Measurements from ENCODE around the gene SPAG7.
A peak's percentile ranks its signal among the peaks of the same experiment; 100 is the strongest.

SPAG7 gene

DNA sequence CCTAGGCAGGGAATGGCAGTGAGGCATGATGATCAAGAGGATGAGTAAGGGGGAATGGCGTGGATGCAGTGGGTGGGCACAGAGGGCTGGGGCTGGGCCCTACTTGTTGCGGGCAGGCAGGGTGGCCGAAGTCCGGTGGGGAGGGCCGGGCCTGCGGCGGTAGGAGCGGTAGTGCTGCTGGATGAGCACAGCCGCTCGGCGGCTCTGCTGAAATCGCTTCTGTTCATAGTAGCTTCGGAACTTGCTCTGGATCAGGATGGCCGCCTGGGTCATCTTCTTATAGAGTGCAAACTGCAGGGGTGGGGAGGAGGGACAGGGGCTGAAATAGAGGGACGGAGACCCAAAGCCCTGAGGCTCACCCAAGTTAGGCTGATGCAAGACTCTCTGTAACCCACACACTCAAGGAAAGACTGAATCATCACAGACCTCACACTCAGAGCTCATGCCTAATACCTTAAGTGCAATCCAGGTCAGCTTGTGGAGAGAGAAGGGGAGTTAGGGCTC, 1.5 kb upstream of the SPAG7 start:
- Mint-ChIP-seq H3K27ac (no peak overlapping the region), H3K9me3 (no peaks in the 10 kb centered on the region), H3K36me3 (ENCODE audit: low read depth) (peaks cover 38% of the 10 kb centered on the region), H3K4me1 (ENCODE audit: low read depth) (peaks cover 6% of the 10 kb centered on the region), H3K4me3 (no peak overlapping the region), H3K27me3 (ENCODE audit: low read depth) (no peaks in the 10 kb centered on the region)
- peak; percentile 72 for DNase-seq (ENCODE audit: low spot score)

DNA sequence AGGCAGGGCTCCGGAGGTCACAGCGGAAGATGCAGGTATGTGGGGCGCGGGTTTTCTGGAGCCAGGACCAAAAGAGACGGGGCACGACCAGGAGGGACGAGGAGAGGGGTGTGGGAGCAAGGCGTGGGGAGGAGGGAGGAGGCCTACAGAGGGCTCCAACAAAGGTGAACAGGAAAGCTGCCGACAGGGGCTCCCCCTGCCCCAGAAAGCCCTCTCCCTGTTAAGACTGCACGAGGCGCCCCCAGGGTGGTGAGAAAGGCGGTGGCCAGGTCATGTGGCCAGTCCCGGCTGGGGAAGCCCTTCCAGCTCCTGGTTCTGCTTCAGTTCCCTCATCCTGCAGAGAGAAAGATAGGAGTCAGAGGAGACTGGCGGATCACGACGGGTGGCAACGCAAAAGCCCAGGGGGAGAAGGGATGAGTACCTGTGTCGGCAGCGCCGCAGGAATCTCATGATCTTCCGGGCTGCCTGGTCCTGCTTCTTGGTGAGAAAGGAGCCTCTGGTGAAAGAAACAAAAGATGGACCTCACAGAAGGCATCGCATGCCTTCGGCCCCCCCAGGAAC, 949 bp upstream of the SPAG7 start:
- Mint-ChIP-seq H3K4me1 (ENCODE audit: low read depth) (peaks cover 6% of the 10 kb centered on the region), H3K27ac (no peak overlapping the region), H3K9me3 (no peaks in the 10 kb centered on the region), H3K36me3 (ENCODE audit: low read depth) (peaks cover 34% of the 10 kb centered on the region), H3K4me3 (no peak overlapping the region), H3K27me3 (ENCODE audit: low read depth) (no peaks in the 10 kb centered on the region)
- no peak for DNase-seq (ENCODE audit: low spot score)

DNA sequence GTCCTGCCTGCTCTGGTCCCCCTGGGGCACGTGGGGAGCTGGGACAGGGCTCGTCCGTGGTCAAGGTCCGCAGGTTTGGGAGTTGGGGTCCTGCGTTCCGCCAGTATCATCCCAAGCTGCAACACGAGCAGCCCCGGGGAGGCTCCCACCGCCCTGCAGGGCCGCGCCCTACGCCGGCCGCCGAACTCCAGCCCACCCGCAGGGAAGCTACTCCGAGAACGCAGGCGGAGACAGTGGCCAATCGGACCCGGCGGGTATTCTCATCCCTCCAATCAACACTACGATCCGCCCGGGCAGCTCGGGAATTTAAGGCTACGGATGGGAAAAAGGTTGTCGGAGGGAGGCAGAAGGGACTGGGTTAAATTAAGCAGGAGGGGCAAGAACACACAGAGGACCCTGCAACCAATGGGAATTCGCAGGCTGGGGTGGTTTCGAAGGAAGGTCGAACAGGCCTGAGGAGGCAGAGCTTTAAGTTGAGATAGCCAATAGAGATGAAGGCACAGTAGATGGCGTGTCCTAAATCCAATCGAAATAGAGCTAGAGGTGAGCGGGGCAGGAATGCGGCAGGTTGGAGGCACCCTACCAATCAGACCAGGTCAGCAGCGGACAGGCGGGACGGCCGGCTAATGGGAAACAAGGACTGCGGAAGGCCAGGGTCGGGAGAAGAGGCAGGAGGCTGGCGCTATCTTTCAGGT, 626 bp downstream of the SPAG7 start:
- Mint-ChIP-seq H3K9me3 (no peaks in the 10 kb centered on the region), H3K4me1 (ENCODE audit: low read depth) (peaks cover 6% of the 10 kb centered on the region), H3K27ac (no peak overlapping the region), H3K36me3 (ENCODE audit: low read depth) (peaks cover 22% of the 10 kb centered on the region), H3K4me3 (no peak overlapping the region), H3K27me3 (ENCODE audit: low read depth) (no peaks in the 10 kb centered on the region)
- peak; percentile 95 for DNase-seq (ENCODE audit: low spot score)

DNA sequence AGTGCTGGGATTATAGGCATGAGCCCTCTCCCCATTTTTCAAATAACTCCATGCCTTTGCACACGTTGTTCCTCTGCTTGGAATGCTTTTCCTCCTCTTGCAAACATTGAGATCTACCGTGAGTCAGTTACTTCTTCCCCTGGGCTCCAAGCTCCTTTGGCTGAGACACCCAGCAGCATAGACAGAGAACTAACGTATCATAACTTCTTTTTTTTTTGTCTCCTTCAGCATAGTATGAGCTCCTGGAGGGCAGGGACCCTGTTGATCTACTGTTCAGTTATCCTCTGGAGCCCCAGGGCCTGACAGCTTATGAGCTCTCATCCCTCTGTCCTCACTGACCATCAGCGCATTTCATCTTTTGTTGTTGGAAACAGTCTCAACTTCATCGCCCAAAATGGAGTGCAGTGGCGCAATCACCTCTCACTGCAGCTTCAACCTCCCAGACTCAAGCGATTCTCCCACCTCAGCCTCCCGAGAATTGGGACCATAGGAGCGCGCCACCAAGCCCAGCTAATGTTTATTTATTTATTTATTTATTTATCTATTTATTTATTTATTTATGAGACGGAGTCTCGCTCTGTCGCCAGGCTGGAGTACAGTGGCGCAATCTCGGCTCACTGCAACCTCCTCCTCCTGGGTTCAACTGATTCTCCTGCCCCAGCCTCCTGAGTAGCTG, 2.2 kb downstream of the SPAG7 start:
- H3K4me1 Mint-ChIP-seq (ENCODE audit: low read depth) = peaks cover 5% of the 10 kb centered on the region
- H3K9me3 Mint-ChIP-seq = no peaks in the 10 kb centered on the region
- H3K4me3 Mint-ChIP-seq = peak overlapping the region; percentile 35
- H3K27me3 Mint-ChIP-seq (ENCODE audit: low read depth) = no peaks in the 10 kb centered on the region
- DNase-seq (ENCODE audit: low spot score) = no peak
- H3K36me3 Mint-ChIP-seq (ENCODE audit: low read depth) = peaks cover 17% of the 10 kb centered on the region
- no peak overlapping the region for H3K27ac Mint-ChIP-seq

DNA sequence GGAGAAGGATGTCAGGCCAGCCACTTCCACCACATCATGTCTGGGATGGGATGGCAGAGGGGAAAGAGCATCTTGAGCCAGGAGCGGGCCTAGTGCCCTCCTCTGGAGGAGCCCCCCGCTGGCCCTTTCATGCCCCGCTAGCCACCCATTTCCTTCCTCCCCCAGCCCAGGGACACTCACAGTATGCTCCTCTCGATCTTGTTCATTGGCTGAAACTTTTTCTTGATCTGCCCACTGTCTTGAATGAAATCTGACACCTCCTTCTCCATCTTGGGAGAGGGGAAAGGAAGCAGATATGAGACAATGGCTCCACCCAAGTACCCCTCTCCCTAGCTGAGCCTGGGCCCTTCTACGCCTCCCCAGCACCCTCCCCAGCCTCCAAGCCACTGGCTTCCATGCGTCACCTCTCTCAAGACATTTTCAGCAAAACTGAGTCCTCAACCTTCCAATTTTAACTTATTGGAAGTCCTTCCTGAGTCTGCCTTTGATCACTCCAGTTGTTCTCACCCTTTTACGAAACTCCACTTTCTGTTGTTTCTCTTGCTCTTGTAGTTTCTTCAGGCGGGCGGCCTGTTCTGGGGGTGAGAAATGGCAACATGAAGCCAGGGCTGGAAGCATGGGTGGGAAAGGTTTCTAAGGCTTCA, 7.2 kb downstream of the SPAG7 start:
- Mint-ChIP-seq H3K4me1 (ENCODE audit: low read depth) (peaks cover 5% of the 10 kb centered on the region), H3K36me3 (ENCODE audit: low read depth) (peaks cover 13% of the 10 kb centered on the region), H3K27ac (no peak overlapping the region), H3K9me3 (no peaks in the 10 kb centered on the region), H3K27me3 (ENCODE audit: low read depth) (no peaks in the 10 kb centered on the region), H3K4me3 (no peak overlapping the region)
- DNase-seq (ENCODE audit: low spot score) = no peak

DNA sequence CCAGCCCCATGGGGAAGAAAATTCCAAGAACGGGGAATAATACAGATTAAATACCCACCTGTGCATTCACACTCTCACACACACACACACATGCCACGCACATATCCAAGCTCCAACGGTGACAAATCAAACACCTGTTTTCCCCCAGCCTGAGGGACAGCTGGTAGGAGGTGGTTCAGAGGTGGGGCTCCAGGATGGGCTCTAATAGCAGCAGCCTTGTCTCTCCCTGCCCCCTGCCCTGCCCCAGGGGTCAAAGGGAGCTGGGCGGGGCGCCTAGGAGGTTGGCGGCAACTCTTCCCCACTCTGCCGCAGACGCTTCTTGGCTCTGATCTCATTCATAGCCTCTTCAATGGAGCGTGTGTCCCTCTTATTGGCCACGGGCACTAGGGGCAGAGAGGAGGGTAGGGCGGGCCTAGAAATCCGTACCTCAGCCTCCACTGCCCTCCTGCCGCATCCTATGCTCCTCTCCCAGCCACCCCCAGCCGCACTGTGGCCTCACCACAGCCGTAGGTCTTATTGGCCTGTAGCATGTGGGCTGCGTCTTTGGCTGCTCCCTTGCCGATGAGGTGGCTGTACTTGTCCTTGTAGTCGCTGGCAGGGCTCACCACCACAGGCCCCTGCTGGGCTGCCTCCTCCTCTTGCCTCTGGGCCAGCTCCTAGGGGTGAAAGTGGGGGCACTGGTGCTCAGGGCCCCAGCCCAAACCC, 8.2 kb downstream of the SPAG7 start:
- no peaks in the 10 kb centered on the region for H3K9me3 Mint-ChIP-seq
- peaks cover 11% of the 10 kb centered on the region for H3K36me3 Mint-ChIP-seq (ENCODE audit: low read depth)
- no peak overlapping the region for H3K27ac Mint-ChIP-seq
- H3K27me3 Mint-ChIP-seq (ENCODE audit: low read depth) = no peaks in the 10 kb centered on the region
- H3K4me3 Mint-ChIP-seq = no peak overlapping the region
- no peak for DNase-seq (ENCODE audit: low spot score)
- H3K4me1 Mint-ChIP-seq (ENCODE audit: low read depth) = peaks cover 5% of the 10 kb centered on the region

DNA sequence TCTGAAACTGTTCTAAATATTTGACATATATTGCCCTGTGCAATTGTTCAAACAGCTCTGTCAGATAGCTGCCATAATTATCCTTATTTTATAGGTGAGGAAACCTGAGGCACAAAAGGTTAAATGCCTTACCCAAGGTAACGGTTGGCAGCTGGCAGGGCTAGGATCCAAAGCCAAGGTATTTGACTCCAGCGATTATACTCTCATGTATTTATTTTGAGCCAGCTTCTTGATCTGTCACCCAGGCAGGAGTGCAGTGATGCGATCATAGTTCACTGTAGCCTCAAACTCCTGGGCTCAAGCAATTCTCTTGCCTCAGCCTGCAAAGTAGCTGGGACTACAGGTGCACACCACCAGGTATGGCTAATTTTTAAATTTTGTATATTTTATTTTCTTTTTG, 9.5 kb downstream of the SPAG7 start:
- Mint-ChIP-seq H3K9me3 (no peaks in the 10 kb centered on the region), H3K36me3 (ENCODE audit: low read depth) (peaks cover 11% of the 10 kb centered on the region), H3K4me1 (ENCODE audit: low read depth) (peaks cover 6% of the 10 kb centered on the region), H3K4me3 (no peak overlapping the region), H3K27ac (no peak overlapping the region), H3K27me3 (ENCODE audit: low read depth) (no peaks in the 10 kb centered on the region)
- DNase-seq (ENCODE audit: low spot score) = no peak

DNA sequence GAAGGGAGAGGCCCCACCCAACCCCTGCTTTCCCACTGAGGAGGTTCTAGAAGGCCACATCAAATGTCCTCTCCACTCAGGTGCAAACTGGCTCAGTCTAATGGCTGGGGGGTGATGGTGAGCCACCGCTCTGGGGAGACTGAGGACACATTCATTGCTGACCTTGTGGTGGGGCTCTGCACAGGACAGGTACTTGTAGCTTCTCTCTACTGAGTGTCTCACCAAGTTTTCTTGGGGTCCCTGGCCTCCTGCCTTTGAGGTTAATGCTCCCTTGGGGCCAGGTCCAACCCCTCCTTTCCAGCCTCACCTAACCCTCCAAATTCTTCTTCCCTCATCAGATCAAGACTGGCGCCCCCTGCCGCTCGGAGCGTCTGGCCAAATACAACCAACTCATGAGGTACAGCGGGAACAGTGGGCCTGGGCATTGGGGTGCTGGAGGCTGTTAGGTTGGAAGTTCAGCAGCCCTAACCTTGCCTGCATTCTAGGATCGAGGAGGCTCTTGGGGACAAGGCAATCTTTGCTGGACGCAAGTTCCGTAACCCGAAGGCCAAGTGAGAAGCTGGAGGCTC, 11.0 kb downstream of the SPAG7 start:
- Mint-ChIP-seq H3K4me1 (ENCODE audit: low read depth) (peaks cover 8% of the 10 kb centered on the region), H3K27ac (no peak overlapping the region), H3K9me3 (no peaks in the 10 kb centered on the region), H3K4me3 (no peak overlapping the region), H3K36me3 (ENCODE audit: low read depth) (peaks cover 10% of the 10 kb centered on the region), H3K27me3 (ENCODE audit: low read depth) (no peaks in the 10 kb centered on the region)
- no peak for DNase-seq (ENCODE audit: low spot score)

DNA sequence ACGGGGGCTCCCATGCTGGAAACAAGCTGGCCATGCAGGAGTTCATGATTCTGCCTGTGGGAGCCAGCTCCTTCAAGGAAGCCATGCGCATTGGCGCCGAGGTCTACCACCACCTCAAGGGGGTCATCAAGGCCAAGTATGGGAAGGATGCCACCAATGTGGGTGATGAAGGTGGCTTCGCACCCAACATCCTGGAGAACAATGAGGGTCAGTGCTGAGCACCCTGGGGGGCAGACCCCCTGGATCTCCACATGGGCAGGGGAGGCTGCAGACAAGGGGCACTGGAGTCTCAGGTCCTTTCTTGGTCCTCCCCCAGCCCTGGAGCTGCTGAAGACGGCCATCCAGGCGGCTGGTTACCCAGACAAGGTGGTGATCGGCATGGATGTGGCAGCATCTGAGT, 12.5 kb downstream of the SPAG7 start:
- peaks cover 8% of the 10 kb centered on the region for H3K36me3 Mint-ChIP-seq (ENCODE audit: low read depth)
- no peaks in the 10 kb centered on the region for H3K9me3 Mint-ChIP-seq

DNA sequence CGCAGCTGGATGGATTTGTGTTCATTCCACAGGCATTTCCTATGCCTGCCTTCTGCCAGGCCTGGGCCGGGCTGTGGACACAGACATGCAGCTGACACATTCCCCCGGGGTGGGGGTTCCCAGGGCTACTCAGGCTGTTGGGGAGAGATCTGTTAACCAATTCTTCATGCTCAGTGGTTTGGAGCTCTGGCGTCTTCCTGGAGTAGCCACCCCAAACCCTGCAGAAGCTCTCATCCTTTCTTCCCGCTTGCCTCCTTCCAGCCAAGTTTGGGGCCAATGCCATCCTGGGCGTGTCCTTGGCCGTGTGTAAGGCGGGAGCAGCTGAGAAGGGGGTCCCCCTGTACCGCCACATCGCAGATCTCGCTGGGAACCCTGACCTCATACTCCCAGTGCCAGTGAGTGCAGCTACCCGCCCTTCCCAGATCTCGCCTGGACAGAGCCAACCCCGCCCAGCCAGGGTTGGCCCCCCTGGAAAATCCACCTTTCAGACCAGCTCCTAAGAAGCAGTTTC, 14.1 kb downstream of the SPAG7 start:
- DNase-seq (ENCODE audit: low spot score) = no peak
- Mint-ChIP-seq H3K9me3 (no peaks in the 10 kb centered on the region), H3K4me3 (no peak overlapping the region), H3K27me3 (ENCODE audit: low read depth) (no peaks in the 10 kb centered on the region), H3K4me1 (ENCODE audit: low read depth) (peaks cover 19% of the 10 kb centered on the region), H3K27ac (no peak overlapping the region), H3K36me3 (ENCODE audit: low read depth) (peaks cover 5% of the 10 kb centered on the region)

More for the DNA sequence above, 12.5 kb downstream of the SPAG7 start:
- H3K27ac Mint-ChIP-seq = no peak overlapping the region
- peaks cover 17% of the 10 kb centered on the region for H3K4me1 Mint-ChIP-seq (ENCODE audit: low read depth)
- no peaks in the 10 kb centered on the region for H3K27me3 Mint-ChIP-seq (ENCODE audit: low read depth)
- H3K4me3 Mint-ChIP-seq = no peak overlapping the region
- DNase-seq (ENCODE audit: low spot score) = no peak

DNA sequence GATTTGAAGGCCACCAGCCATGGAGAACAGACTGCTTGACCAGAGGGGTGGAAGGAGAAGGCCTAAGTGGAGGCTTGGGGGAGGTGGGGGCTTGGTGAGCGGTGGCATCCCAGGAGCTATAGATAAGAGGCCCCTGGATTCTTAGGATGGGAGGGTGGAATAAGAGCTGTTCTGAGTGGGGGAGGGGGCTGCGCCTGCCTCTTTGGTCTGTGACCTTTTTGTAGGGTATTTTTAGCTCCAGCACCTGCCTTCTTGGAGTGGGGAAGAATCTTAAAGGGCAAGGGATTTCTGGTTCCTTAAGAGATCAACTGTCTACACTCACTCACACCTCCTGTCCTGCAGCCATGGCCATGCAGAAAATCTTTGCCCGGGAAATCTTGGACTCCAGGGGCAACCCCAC, 16.1 kb downstream of the SPAG7 start:
- Mint-ChIP-seq H3K27ac (peak overlapping the region; percentile 88), H3K4me3 (peak overlapping the region; percentile 90), H3K27me3 (ENCODE audit: low read depth) (no peaks in the 10 kb centered on the region), H3K9me3 (no peaks in the 10 kb centered on the region), H3K4me1 (ENCODE audit: low read depth) (peaks cover 16% of the 10 kb centered on the region), H3K36me3 (ENCODE audit: low read depth) (peaks cover 13% of the 10 kb centered on the region)
- no peak for DNase-seq (ENCODE audit: low spot score)

DNA sequence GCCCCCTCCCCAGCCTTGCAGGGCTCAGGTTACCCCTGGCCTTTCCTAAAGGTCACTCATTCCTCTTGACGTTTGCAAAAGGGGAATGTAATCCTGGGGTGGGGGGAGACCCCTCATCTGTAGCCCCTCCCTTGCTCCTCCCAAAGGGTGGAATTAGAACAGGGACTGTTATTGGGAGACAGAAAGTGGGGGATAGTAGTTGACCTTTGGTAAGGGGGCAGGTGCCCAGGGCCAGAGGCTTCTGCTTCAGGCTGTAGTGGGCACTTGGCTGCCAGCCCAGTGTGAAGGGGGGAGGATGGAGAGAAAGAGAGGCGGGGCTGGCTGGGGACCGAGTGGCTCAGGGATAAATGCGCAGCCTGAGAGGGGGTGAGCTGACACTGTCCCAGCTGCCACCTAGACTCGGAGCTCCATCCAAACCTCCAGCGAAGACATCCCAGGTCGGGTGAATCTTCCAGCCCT, 16.8 kb downstream of the SPAG7 start, which contains the start of gene ENO3:
TSS of gene ENO3 (plus strand) at position 374 of the 459 bp plus-strand sequence. CDS start 711 bp downstream, outside the sequence.
- H3K36me3 Mint-ChIP-seq (ENCODE audit: low read depth) = peaks cover 20% of the 10 kb centered on the region
- peak within 1 kb of the TSS; percentile 88 for H3K27ac Mint-ChIP-seq
- DNase-seq (ENCODE audit: low spot score) = no peak
- H3K4me1 Mint-ChIP-seq (ENCODE audit: low read depth) = peaks cover 14% of the 10 kb centered on the region
- peak within 1 kb of the TSS; percentile 90 for H3K4me3 Mint-ChIP-seq
- H3K27me3 Mint-ChIP-seq (ENCODE audit: low read depth) = no peaks in the 10 kb centered on the region
- no peaks in the 10 kb centered on the region for H3K9me3 Mint-ChIP-seq

Measured in T-helper 2 cell treated with Interferon-gamma antibody and Interleukin-4, amounts not matched to agents 5 μg/mL and 100 μg/mL, for 36 hours (primary cell).